Liver (tissue), 9 donors: ENCODE data around the gene MIR17HG. TPM values are rescaled to one million over a fixed set of nuclear protein-coding genes. Genes with fewer than 3 reads are reported as not detected.

Source experiments
- DNase-seq: peaks from one replicate; pipeline ENCODE4 v3.0.0-alpha.2; 2017; ENCODE audit warnings: low spot score
- H3K27ac ChIP-seq, 2 donors: one replicate each; pipeline ENCODE4 v1.7.0; 2013; ENCODE audit warnings: inconsistent platforms in 2 of 2, low read length in 2 of 2, control low read depth in 1 of 2, low read depth in 1 of 2, mild to moderate bottlenecking in 1 of 2
- H3K27me3 ChIP-seq, 4 donors: one replicate each; pipeline versions ENCODE4 v1.6.1 to v1.7.0; 2013; ENCODE audit warnings: low read length in 3 of 4, inconsistent platforms in 1 of 4, mild to moderate bottlenecking in 1 of 4, moderate library complexity in 1 of 4; ENCODE audit not compliant: control insufficient read depth in 4 of 4, insufficient read depth in 4 of 4
- H3K36me3 ChIP-seq, 4 donors: one replicate each; pipeline versions ENCODE4 v1.6.1 to v1.7.0; 2013; ENCODE audit warnings: low read length in 3 of 4, mild to moderate bottlenecking in 3 of 4, low read depth in 1 of 4, moderate library complexity in 1 of 4; ENCODE audit not compliant: control insufficient read depth in 4 of 4, insufficient read depth in 3 of 4
- H3K4me1 ChIP-seq, 4 donors: one replicate each; pipeline versions ENCODE4 v1.6.1 to v1.7.0; 2013; ENCODE audit warnings: low read length in 3 of 4, mild to moderate bottlenecking in 3 of 4, moderate library complexity in 1 of 4; ENCODE audit not compliant: control insufficient read depth in 4 of 4, insufficient read depth in 4 of 4
- H3K4me3 ChIP-seq, 3 donors: one replicate each; pipeline versions ENCODE4 v1.6.1 to v1.7.0; 2013; ENCODE audit warnings: low read length in 3 of 3, control low read depth in 1 of 3, low read depth in 1 of 3, mild to moderate bottlenecking in 1 of 3
- H3K9ac ChIP-seq, 2 donors: one replicate each; pipeline ENCODE4 v1.7.0; 2013; ENCODE audit warnings: low read length in 2 of 2, mild to moderate bottlenecking in 2 of 2, moderate library complexity in 2 of 2, control low read depth in 1 of 2, low read depth in 1 of 2
- H3K9me3 ChIP-seq, 4 donors: one replicate each; pipeline versions ENCODE4 v1.6.1 to v1.7.0; 2013; ENCODE audit warnings: low read length in 3 of 4; ENCODE audit not compliant: control insufficient read depth in 4 of 4
- EGR1 ChIP-seq, 2 donors: IDR thresholded peaks; 2 replicates each; pipeline ENCODE4 v1.6.1; 2016 to 2018; ENCODE audit warnings: antibody characterized with exemption in 2 of 2, low read depth in 2 of 2
- GABPA ChIP-seq, 2 donors: IDR thresholded peaks in 1 of 2; conservative IDR thresholded peaks in 1 of 2; 2 replicates each; pipeline ENCODE4 v1.6.1; 2016; ENCODE audit warnings: antibody characterized with exemption in 2 of 2, mild to moderate bottlenecking in 1 of 2, moderate library complexity in 1 of 2
- HNF4A ChIP-seq, 2 donors: conservative IDR thresholded peaks; 2 replicates each; pipeline ENCODE4 v1.6.1; 2016; ENCODE audit warnings: antibody characterized with exemption in 2 of 2, mild to moderate bottlenecking in 2 of 2
- HNF4G ChIP-seq: IDR thresholded peaks from 2 replicates; pipeline ENCODE4 v1.6.1; 2016; ENCODE audit warnings: antibody characterized with exemption
- JUND ChIP-seq, 2 donors: IDR thresholded peaks; 2 replicates each; pipeline ENCODE4 v1.6.1; 2016; ENCODE audit warnings: antibody characterized with exemption in 2 of 2
- NR2F2 ChIP-seq: IDR thresholded peaks from 2 replicates; pipeline ENCODE4 v1.6.1; 2016; ENCODE audit warnings: antibody characterized with exemption
- RAD21 ChIP-seq, 2 donors: IDR thresholded peaks; 2 replicates each; pipeline ENCODE4 v1.6.1; 2016; ENCODE audit warnings: antibody characterized with exemption in 2 of 2, mild to moderate bottlenecking in 2 of 2
- RXRA ChIP-seq, 2 donors: IDR thresholded peaks; 2 replicates each; pipeline ENCODE4 v1.6.1; 2017 to 2018; ENCODE audit warnings: antibody characterized with exemption in 2 of 2, mild to moderate bottlenecking in 1 of 2
- SP1 ChIP-seq: IDR thresholded peaks from 2 replicates; pipeline ENCODE4 v1.6.1; 2018; ENCODE audit warnings: antibody characterized with exemption, mild to moderate bottlenecking
- YY1 ChIP-seq: IDR thresholded peaks from 2 replicates; pipeline ENCODE4 v1.6.1; 2016; ENCODE audit warnings: antibody characterized with exemption, mild to moderate bottlenecking
- ZBTB33 ChIP-seq: IDR thresholded peaks from 2 replicates; pipeline ENCODE4 v1.6.1; 2016; ENCODE audit warnings: antibody characterized with exemption
- WGBS: extraction: QIAGEN DNeasy Blood & Tissue Kit; methylation state at CpG from one replicate; pipeline ENCODE4 v1.1.7; 2013; 5-methylcytosine and 5-hydroxymethylcytosine counted together
- polyA plus RNA-seq, 2 donors: library from polyadenylated mRNA; stranded (reverse) in 1 of 2; unstranded in 1 of 2; fragments of 200-250 nt in 1 of 2; fragments of >200 nt in 1 of 2; fragmentation: Nextera tagmentation in 1 of 2; extraction: Ambion mirVana in 1 of 2; gene quantifications; one replicate each; pipeline versions ENCODE4 v1.2.1 to v1.2.3, GENCODE V29; 2013 to 2015
- total RNA-seq, 2 donors: library from RNA; depleted of rRNA; stranded (reverse); fragments of >200 nt; gene quantifications; one replicate each; pipeline ENCODE4 v1.2.3, GENCODE V29; 2014
- TF ChIP-seq, protein P1 (sequence below): IDR thresholded peaks from 2 replicates; pipeline ENCODE4 v1.6.1; 2016; ENCODE audit warnings: antibody characterized with exemption, mild to moderate bottlenecking
- donor health status: healthy.
- donor health status: healthy.
- donor health status: healthy.
- donor health status: healthy.
- donor health status: healthy.

MIR17HG gene
- total and polyA plus RNA-seq, 4 donors: 0.27 to 7.7 (median 4.4) TPM

DNA sequence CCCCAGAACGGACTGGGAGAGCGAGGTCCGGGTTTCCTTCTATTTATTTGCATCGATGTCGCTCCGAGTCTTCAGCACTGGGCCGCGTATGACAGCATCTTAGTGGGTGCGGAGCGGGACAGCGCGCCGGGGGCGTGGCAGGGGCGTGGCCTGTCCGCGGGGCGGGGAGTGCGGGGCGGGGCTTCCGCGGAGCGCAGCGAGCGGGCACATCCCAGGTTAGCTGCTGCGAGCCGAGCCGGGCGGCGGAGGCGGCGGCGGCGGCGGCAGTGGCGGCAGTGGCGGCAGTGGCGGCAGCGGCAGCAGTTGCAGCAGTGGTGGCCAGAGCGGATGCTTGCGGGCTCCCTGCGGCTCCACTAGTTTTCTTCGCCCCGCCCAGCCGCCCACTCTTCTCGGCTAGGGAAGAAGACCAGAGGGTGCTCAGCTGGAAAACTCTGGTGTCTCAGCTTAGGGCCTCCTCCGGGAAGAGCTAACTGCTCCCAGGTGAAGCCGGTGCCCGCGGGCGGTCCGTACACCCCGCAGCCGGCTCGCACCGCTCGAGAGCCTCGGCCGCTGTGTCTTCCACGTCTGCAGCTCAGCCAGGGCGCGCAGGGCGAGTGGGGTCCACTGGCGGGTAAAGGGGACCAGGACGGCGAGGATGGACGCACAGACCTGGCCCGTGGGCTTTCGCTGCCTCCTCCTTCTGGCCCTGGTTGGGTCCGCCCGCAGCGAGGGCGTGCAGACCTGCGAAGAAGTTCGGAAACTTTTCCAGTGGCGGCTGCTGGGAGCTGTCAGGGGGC lies 51.1 kb downstream of the MIR17HG start, which contains the start of gene GPC5:
GPC5 (plus strand) TSS at position 209 of the 776 bp plus-strand sequence.
- Histone ChIP-seq H3K4me1 (peaks cover 4 to 18% (median 15%) of the 10 kb centered on the region in 4 donors), H3K27ac (no peak within 1 kb of the TSS), H3K9ac (no peak within 1 kb of the TSS)

DNA sequence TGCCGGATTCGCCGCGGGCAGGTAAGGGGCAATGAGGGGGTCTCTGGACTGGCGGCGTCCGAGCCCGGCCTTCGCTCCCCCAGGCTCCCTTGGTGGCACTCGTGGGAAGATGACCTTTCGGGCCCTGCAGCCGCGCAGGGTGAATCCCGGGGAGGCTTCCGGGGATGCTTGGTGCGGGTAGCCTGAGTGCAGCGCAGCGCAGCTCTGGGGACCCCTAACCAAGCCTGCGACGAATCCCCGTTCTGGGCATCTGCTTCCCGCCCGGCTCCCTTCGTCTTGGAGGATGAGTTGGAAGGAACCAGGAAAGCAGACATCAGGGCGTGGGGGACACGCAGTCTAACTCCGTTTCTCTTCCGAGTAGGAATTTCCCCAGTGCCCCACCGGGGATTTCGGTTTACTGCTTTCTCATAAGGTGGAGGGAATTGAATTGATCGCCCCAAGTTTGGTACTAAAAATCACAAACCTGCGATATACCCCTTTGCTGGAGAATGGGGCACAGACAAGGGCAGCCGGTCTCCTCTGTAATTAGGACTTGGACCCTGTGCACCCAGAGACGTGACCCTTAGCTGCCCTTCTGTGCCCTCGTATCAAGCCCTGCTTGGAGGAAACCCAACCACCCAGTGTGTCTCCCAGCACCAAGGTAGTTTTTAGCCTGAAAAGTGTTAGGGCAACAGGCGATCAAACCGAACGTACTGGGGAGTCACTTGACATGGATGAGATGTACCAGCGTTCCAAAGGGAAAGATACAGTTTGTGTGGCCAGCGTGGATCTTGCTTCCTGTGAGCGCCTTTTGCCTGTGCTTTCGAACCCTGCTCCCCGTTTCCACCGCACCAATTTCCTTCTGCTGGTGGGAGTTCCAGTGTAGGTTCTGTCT lies 51.9 kb downstream of the MIR17HG start:
- H3K9me3 ChIP-seq: no peaks in the 10 kb centered on the region
- WGBS: 12% methylated on average over 44 of the region's 44 CpGs
- no peak for DNase-seq

More for the DNA sequence above, 51.1 kb downstream of the MIR17HG start, which contains the start of gene GPC5:
- no peaks in the 10 kb centered on the region for H3K9me3 ChIP-seq
- peaks cover 0 to 25% (median 0%) of the 10 kb centered on the region in 4 donors for H3K27me3 ChIP-seq
- peak within 1 kb of the TSS; percentile 44 to 59 (median 53) for H3K4me3 ChIP-seq
- WGBS: under 1% methylated on average over 76 of the region's 76 CpGs
- no peak for TF ChIP-seq JUND (IDR thresholded peaks at IDR 0.05)
- no peak for TF ChIP-seq HNF4A (conservative IDR thresholded peaks at IDR 0.05)
- peak in 1 of 2 donors; percentile 8 for TF ChIP-seq RAD21 (IDR thresholded peaks at IDR 0.05)
- TF ChIP-seq EGR1 (IDR thresholded peaks at IDR 0.05; ENCODE audit: low read depth in 2 of 2): no peak
- no peak for TF ChIP-seq NR2F2
- TF ChIP-seq RXRA (IDR thresholded peaks at IDR 0.05): no peak
- no peak for TF ChIP-seq GABPA (IDR thresholded peaks at IDR 0.05 in 1 of 2, conservative IDR thresholded peaks at IDR 0.05 in 1 of 2)
- TF ChIP-seq, protein P1, sequence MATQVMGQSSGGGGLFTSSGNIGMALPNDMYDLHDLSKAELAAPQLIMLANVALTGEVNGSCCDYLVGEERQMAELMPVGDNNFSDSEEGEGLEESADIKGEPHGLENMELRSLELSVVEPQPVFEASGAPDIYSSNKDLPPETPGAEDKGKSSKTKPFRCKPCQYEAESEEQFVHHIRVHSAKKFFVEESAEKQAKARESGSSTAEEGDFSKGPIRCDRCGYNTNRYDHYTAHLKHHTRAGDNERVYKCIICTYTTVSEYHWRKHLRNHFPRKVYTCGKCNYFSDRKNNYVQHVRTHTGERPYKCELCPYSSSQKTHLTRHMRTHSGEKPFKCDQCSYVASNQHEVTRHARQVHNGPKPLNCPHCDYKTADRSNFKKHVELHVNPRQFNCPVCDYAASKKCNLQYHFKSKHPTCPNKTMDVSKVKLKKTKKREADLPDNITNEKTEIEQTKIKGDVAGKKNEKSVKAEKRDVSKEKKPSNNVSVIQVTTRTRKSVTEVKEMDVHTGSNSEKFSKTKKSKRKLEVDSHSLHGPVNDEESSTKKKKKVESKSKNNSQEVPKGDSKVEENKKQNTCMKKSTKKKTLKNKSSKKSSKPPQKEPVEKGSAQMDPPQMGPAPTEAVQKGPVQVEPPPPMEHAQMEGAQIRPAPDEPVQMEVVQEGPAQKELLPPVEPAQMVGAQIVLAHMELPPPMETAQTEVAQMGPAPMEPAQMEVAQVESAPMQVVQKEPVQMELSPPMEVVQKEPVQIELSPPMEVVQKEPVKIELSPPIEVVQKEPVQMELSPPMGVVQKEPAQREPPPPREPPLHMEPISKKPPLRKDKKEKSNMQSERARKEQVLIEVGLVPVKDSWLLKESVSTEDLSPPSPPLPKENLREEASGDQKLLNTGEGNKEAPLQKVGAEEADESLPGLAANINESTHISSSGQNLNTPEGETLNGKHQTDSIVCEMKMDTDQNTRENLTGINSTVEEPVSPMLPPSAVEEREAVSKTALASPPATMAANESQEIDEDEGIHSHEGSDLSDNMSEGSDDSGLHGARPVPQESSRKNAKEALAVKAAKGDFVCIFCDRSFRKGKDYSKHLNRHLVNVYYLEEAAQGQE: peak; percentile 77
- no peak for TF ChIP-seq HNF4G
- DNase-seq: peak; percentile 89
- H3K36me3 ChIP-seq: no peaks in the 10 kb centered on the region

DNA sequence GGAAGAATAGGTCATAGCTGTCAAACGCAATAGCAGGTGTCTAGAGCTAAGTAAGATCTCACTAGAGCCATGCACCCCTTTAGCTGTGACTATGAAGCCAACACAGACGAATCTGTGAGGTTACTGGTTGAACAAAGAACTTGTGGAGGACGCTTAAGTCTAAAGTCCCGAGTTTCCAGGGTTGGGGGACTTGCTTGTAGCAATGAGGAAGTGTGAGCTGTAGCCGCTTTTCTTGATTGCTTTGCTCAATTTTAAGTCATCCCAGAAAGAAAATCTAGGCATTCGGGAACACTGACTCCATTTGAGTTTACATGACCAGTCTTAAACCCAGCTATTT lies 52.5 kb downstream of the MIR17HG start:
- Histone ChIP-seq H3K27ac (no peak overlapping the region), H3K27me3 (peaks cover 0 to 20% (median 0%) of the 10 kb centered on the region in 4 donors), H3K4me1 (peaks cover 4 to 18% (median 15%) of the 10 kb centered on the region in 4 donors), H3K36me3 (no peaks in the 10 kb centered on the region), H3K4me3 (no peak overlapping the region), H3K9me3 (no peaks in the 10 kb centered on the region), H3K9ac (no peak overlapping the region)
- WGBS: 60% methylated on average over 6 of the region's 6 CpGs
- TF ChIP-seq YY1: no peak
- no peak for TF ChIP-seq ZBTB33
- TF ChIP-seq SP1: no peak
- TF ChIP-seq JUND (IDR thresholded peaks at IDR 0.05): no peak
- no peak for DNase-seq

More for the DNA sequence above, 51.9 kb downstream of the MIR17HG start:
- peaks cover 0 to 25% (median 0%) of the 10 kb centered on the region in 4 donors for H3K27me3 ChIP-seq
- H3K36me3 ChIP-seq: no peaks in the 10 kb centered on the region
- peaks cover 4 to 18% (median 15%) of the 10 kb centered on the region in 4 donors for H3K4me1 ChIP-seq
- no peak overlapping the region for H3K27ac ChIP-seq
- TF ChIP-seq NR2F2 (no peak), HNF4A (conservative IDR thresholded peaks at IDR 0.05) (peak in 1 of 2 donors; percentile 26)
- peak overlapping the region; percentile 8 to 59 (median 44) for H3K4me3 ChIP-seq
- H3K9ac ChIP-seq: no peak overlapping the region
